ENCODE measurements around the gene CEACAM6. TPM values are rescaled to one million over a fixed set of nuclear protein-coding genes. Genes with fewer than 3 reads are reported as not detected.

Gene CEACAM6
- total RNA-seq, 6 donors from 2014 or later: 140 to 651 (median 539) TPM

DNA sequence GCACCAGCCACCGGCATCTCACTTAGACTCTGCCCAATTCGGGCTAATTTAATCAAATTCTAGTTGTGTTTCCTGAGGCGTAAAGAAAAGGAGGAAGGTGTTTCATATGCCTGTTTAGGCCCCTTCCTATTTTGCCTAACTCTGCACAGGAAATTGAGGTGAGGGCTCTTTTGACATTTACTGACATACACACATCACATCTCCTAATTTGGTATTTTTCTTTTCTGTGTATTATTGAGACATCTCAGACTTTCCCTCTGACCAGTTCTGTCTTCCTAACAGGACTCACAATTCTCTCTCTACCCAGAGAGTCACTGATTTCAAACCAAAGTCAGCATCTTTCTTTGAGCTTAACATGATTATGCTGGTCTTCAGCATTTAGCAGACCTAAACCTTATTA is 49.0 kb downstream of the CEACAM6 start:
- H3K4me3 ChIP-seq: no peak overlapping the region
- H3K4me1 ChIP-seq: peaks cover 0 to 6% (median 2%) of the 10 kb centered on the region in 4 donors
- no peaks in the 10 kb centered on the region for H3K36me3 ChIP-seq
- no peaks in the 10 kb centered on the region for H3K9me3 ChIP-seq
- ATAC-seq (ENCODE audit: low FRiP score in 2 of 2) (no peak), DNase-seq (no peak)
- TF ChIP-seq, protein P1, sequence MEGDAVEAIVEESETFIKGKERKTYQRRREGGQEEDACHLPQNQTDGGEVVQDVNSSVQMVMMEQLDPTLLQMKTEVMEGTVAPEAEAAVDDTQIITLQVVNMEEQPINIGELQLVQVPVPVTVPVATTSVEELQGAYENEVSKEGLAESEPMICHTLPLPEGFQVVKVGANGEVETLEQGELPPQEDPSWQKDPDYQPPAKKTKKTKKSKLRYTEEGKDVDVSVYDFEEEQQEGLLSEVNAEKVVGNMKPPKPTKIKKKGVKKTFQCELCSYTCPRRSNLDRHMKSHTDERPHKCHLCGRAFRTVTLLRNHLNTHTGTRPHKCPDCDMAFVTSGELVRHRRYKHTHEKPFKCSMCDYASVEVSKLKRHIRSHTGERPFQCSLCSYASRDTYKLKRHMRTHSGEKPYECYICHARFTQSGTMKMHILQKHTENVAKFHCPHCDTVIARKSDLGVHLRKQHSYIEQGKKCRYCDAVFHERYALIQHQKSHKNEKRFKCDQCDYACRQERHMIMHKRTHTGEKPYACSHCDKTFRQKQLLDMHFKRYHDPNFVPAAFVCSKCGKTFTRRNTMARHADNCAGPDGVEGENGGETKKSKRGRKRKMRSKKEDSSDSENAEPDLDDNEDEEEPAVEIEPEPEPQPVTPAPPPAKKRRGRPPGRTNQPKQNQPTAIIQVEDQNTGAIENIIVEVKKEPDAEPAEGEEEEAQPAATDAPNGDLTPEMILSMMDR (IDR thresholded peaks at IDR 0.05): no peak
- TF ChIP-seq POLR2AphosphoS5 (IDR thresholded peaks at IDR 0.05): no peak
- no peak for TF ChIP-seq EP300 (IDR thresholded peaks at IDR 0.05)
- no peak for TF ChIP-seq POLR2A (IDR thresholded peaks at IDR 0.05)
- H3K27ac ChIP-seq: peak overlapping the region in 3 of 4 donors; percentile 63 to 84 (median 81)
- H3K27me3 ChIP-seq: no peaks in the 10 kb centered on the region
- WGBS, 2 donors: 74 to 80% methylated on average over 3 of the region's 3 CpGs

DNA sequence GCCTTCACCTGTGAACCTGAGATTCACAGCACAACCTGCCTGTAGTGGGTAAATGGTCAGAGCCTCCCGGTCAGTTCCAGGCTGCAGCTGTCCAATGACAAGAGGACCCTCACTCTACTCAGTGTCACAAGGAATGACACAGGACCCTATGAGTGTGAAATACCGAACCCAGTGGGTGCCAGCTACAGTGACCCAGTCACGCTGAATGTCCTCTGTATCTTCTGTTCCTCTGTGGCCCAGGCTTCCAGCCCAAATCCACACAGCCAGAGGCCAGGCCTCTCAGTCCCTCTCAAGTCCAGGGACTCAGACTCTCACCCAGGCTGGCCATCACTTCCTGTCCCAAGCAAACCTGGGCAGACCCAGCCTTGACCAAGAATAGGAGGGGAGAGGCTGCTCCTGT is 51.8 kb downstream of the CEACAM6 start:
- ATAC-seq (ENCODE audit: low FRiP score in 2 of 2): no peak
- Histone ChIP-seq H3K27ac (peak overlapping the region in 2 of 4 donors; percentile 82 to 87), H3K27me3 (no peaks in the 10 kb centered on the region), H3K4me1 (peaks cover 0 to 8% (median 4%) of the 10 kb centered on the region in 4 donors), H3K4me3 (no peak overlapping the region), H3K9me3 (no peaks in the 10 kb centered on the region), H3K36me3 (no peaks in the 10 kb centered on the region)
- no peak for DNase-seq
- WGBS, 2 donors: 69 to 93% methylated on average over 2 to 3 of the region's 3 CpGs
- TF ChIP-seq, protein P1 (IDR thresholded peaks at IDR 0.05): no peak
- TF ChIP-seq EP300 (IDR thresholded peaks at IDR 0.05) (no peak), POLR2A (IDR thresholded peaks at IDR 0.05) (no peak), POLR2AphosphoS5 (IDR thresholded peaks at IDR 0.05) (no peak)

DNA sequence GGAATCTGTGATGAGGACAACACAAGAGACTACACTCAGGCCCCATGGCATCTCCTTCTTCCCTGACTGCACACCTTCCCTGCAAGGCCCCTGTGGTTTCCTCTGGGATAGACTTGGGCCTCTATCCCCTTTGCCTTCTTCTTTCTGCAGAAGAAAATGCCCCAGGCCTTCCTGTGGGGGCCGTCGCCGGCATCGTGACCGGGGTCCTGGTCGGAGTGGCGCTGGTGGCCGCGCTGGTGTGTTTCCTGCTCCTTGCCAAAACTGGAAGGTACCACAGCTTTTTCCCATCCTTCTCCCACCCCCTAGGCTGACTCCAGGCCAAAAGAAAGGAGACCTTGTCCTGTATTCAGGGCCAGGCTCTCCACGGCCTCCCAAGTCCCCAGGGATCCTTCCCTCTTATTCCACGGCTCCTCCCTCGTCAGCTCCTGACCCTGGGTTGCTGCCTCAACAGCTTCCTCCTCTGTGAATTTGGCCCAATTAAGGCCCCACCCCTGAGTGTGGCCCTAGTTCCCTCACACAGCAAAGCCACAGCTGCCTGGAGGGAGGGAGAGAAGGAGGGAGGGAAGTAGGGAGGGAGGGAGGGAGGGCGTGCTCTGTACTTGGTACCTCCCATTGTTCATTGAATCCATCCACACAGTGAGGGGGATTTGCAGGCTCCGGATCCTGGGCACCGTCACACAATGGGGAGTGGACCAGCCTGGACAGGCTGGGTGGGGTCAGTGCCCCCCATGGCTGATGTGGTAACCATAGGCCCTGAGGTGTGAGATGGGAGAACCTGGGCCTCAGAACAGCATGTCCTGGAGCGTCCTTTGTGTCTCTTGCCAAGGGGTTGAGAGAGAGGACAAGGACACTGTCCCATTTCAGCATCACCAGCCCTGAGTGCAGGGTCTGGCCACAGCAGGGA is 53.6 kb downstream of the CEACAM6 start:
- Histone ChIP-seq H3K36me3 (no peaks in the 10 kb centered on the region), H3K9me3 (no peaks in the 10 kb centered on the region), H3K4me1 (peaks cover 0 to 4% (median 2%) of the 10 kb centered on the region in 4 donors), H3K27me3 (no peaks in the 10 kb centered on the region), H3K4me3 (no peak overlapping the region), H3K27ac (peak overlapping the region; percentile 44 to 87 (median 81))
- TF ChIP-seq EP300 (IDR thresholded peaks at IDR 0.05) (no peak), POLR2AphosphoS5 (IDR thresholded peaks at IDR 0.05) (peak in 1 of 2 donors; percentile 17)
- ATAC-seq (ENCODE audit: low FRiP score in 2 of 2) (peak; percentile 52 to 73), DNase-seq (peak; percentile 74 to 76)
- 64 to 78% methylated on average over 16 of the region's 16 CpGs for whole genome bisulfite sequencing, 2 donors

DNA sequence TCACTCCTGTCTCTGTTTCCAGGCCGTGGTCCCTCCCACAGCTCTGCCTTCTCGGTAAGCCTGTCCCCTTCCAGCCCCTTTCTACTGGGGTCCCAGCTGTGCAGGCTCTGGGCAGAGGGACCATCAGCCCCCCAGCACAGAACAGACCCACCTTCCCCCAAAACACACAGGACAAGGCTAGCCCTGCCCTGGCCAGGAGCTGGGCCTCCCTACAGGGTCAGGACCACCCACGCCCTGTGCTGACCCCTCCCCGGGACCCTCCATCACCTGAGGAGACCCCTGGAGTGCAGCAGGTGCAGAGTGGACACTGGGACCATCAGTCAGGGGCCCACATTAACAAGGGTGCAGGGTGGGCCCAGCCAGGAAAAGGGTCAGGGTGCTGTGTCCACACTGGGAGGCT is 55.0 kb downstream of the CEACAM6 start:
- no peaks in the 10 kb centered on the region for H3K27me3 ChIP-seq
- TF ChIP-seq POLR2AphosphoS5 (IDR thresholded peaks at IDR 0.05) (no peak), EP300 (IDR thresholded peaks at IDR 0.05) (no peak), POLR2A (IDR thresholded peaks at IDR 0.05) (no peak)
- TF ChIP-seq, protein P1 (IDR thresholded peaks at IDR 0.05): no peak
- no peaks in the 10 kb centered on the region for H3K36me3 ChIP-seq
- H3K4me3 ChIP-seq: no peak overlapping the region
- H3K4me1 ChIP-seq: peaks cover 0 to 4% (median 2%) of the 10 kb centered on the region in 4 donors
- ATAC-seq (ENCODE audit: low FRiP score in 2 of 2) (no peak), DNase-seq (no peak)
- 57 to 60% methylated on average over 2 to 4 of the region's 4 CpGs for WGBS, 2 donors
- H3K9me3 ChIP-seq: no peaks in the 10 kb centered on the region
- peak overlapping the region; percentile 77 to 87 (median 80) for H3K27ac ChIP-seq

DNA sequence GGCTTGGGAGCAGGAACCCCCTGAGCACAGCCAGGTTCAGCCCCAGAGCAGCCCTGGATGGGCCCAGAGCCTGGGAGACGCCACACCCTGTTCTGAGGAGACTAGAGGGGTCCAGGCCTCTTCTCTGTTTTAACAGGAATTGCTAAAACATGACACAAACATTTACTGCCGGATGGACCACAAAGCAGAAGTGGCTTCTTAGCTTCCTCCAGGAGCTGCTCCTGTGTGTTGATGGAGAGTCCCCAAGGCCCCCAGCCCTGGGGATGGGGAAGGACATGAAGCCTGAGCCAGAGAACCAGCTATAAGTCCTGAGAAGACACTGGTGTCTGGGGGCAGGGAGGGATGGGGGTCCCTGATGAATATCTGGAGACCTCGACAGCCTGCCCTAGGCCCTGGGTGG is 55.7 kb downstream of the CEACAM6 start:
- H3K36me3 ChIP-seq: no peaks in the 10 kb centered on the region
- TF ChIP-seq POLR2A (IDR thresholded peaks at IDR 0.05) (no peak), POLR2AphosphoS5 (IDR thresholded peaks at IDR 0.05) (no peak), EP300 (IDR thresholded peaks at IDR 0.05) (no peak)
- TF ChIP-seq, protein P1 (IDR thresholded peaks at IDR 0.05): no peak
- DNase-seq (peak in 1 of 2 donors; percentile 72), ATAC-seq (ENCODE audit: low FRiP score in 2 of 2) (peak; percentile 28 to 59)
- peaks cover 0 to 4% (median 2%) of the 10 kb centered on the region in 4 donors for H3K4me1 ChIP-seq
- no peaks in the 10 kb centered on the region for H3K27me3 ChIP-seq
- no peak overlapping the region for H3K4me3 ChIP-seq
- WGBS, 2 donors: 48 to 50% methylated on average over 3 of the region's 3 CpGs
- H3K9me3 ChIP-seq: no peaks in the 10 kb centered on the region
- peak overlapping the region; percentile 77 to 87 (median 80) for H3K27ac ChIP-seq
